Astrocyte (in vitro differentiated cells and primary cell): ENCODE data around the gene FUT8. TPM values are rescaled to one million over a fixed set of nuclear protein-coding genes. Genes with fewer than 3 reads are reported as not detected.
"Not testable (repeated sequence)": the region's sequence is repeated elsewhere in the genome, so short reads cannot be mapped to it uniquely, and the experiment has no call there.

Source experiments
- DNase-seq: peaks from one replicate; pipeline ENCODE4 v3.0.0-alpha.2; 2010; ENCODE audit warnings: low read depth
- FAIRE-seq: peaks from 2 replicates; lab custom pipeline; 2011; peaks lifted over from hg19 to GRCh38; lab: Jason Lieb, UNC
- H2AFZ ChIP-seq: 2 replicates; pipeline ENCODE4 v1.6.0; 2012; ENCODE audit warnings: low read depth, low read length, inconsistent platforms
- H3K27ac ChIP-seq: 2 replicates; pipeline ENCODE4 v1.5.1; 2011; ENCODE audit warnings: low read depth, low read length, inconsistent platforms
- H3K27me3 ChIP-seq: 2 replicates; pipeline ENCODE4 v1.6.0; 2011; ENCODE audit warnings: low read length, inconsistent platforms; ENCODE audit not compliant: insufficient read depth
- H3K36me3 ChIP-seq: 2 replicates; pipeline ENCODE4 v1.5.1; 2011; ENCODE audit warnings: low read length, inconsistent platforms; ENCODE audit not compliant: insufficient read depth
- H3K4me1 ChIP-seq: 2 replicates; pipeline ENCODE4 v1.5.1; 2011; ENCODE audit warnings: low read length, inconsistent platforms; ENCODE audit not compliant: insufficient read depth
- H3K4me2 ChIP-seq: 2 replicates; pipeline ENCODE4 v1.6.0; 2012; ENCODE audit warnings: low read length, inconsistent platforms
- H3K4me3 ChIP-seq: 2 replicates; pipeline ENCODE4 v1.5.1; 2011; ENCODE audit warnings: low read depth, mild to moderate bottlenecking, low read length, inconsistent platforms; ENCODE audit not compliant: insufficient read depth
- H3K79me2 ChIP-seq: 2 replicates; pipeline ENCODE4 v1.6.0; 2012; ENCODE audit warnings: mild to moderate bottlenecking, low read length, inconsistent platforms; ENCODE audit not compliant: insufficient read depth
- H3K9ac ChIP-seq: 2 replicates; pipeline ENCODE4 v1.6.0; 2012; ENCODE audit warnings: mild to moderate bottlenecking, low read length, inconsistent platforms
- H3K9me3 ChIP-seq: 2 replicates; pipeline ENCODE4 v1.5.1; 2012; ENCODE audit warnings: low read depth, mild to moderate bottlenecking, low read length, inconsistent platforms; ENCODE audit not compliant: insufficient read depth
- H4K20me1 ChIP-seq: 2 replicates; pipeline ENCODE4 v1.6.0; 2012; ENCODE audit warnings: low read length, inconsistent platforms; ENCODE audit not compliant: insufficient read depth
- H3K27ac Mint-ChIP-seq: one replicate; pipeline ENCODE4 v1.8.0; 2021; ENCODE audit warnings: mild to moderate bottlenecking, mixed read lengths; ENCODE audit not compliant: unreplicated experiment
- H3K27me3 Mint-ChIP-seq: one replicate; pipeline ENCODE4 v1.8.0; 2021; ENCODE audit warnings: low read depth, mixed read lengths; ENCODE audit not compliant: unreplicated experiment
- H3K36me3 Mint-ChIP-seq: one replicate; pipeline ENCODE4 v1.8.0; 2021; ENCODE audit warnings: low read depth, mixed read lengths; ENCODE audit not compliant: unreplicated experiment
- H3K4me1 Mint-ChIP-seq: one replicate; pipeline ENCODE4 v1.8.0; 2021; ENCODE audit warnings: low read depth, mixed read lengths; ENCODE audit not compliant: unreplicated experiment
- H3K4me3 Mint-ChIP-seq: one replicate; pipeline ENCODE4 v1.8.0; 2021; ENCODE audit warnings: mild to moderate bottlenecking, moderate library complexity, mixed read lengths; ENCODE audit not compliant: unreplicated experiment
- H3K9me3 Mint-ChIP-seq: one replicate; pipeline ENCODE4 v1.8.0; 2021; ENCODE audit warnings: mild to moderate bottlenecking, mixed read lengths; ENCODE audit not compliant: unreplicated experiment
- EZH2 ChIP-seq: IDR thresholded peaks from 2 replicates; pipeline ENCODE4 v1.6.1; 2012; ENCODE audit warnings: mild to moderate bottlenecking, low read length, inconsistent platforms; ENCODE audit not compliant: insufficient read depth
- total RNA-seq: library from RNA; stranded (reverse); gene quantifications from 2 replicates; pipeline ENCODE4 v1.2.1, GENCODE V29; 2021
- TF ChIP-seq, protein P1 (sequence below): IDR thresholded peaks from 2 replicates; pipeline ENCODE4 v1.5.1; 2011; ENCODE audit warnings: low read depth, mild to moderate bottlenecking, inconsistent platforms, low read length, moderate library complexity; ENCODE audit not compliant: insufficient read depth

Gene FUT8
- total RNA-seq, 1 donor from 2014 or later = 52.7 TPM

DNA sequence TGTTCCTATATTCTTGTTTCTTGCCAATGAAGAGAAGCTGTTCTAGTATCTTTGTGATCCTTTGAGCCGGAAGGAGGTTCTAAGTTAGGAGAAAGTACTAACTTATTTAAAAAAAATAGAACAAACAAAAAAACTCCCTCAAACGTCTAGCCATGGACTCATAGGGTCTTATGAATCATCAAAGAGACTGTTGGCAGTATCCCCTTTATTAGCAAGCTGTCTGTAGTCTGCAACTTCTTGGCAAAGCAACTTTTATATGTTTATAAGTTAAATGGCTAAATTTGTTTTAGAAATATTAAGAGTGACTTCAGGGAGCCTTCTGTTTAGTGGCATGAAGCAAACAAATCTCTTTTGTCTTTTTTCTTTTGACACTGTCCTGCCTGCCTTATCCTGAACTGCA, 291.9 kb downstream of the FUT8 start:
- H3K27ac ChIP-seq = peak overlapping the region; percentile 61
- no peaks in the 10 kb centered on the region for H3K36me3 ChIP-seq
- no peak overlapping the region for H3K4me3 ChIP-seq
- H3K27me3 ChIP-seq = no peaks in the 10 kb centered on the region
- Mint-ChIP-seq H3K27me3 (no peaks in the 10 kb centered on the region), H3K9me3 (no peaks in the 10 kb centered on the region), H3K4me3 (no peak overlapping the region), H3K36me3 (peaks cover 3% of the 10 kb centered on the region), H3K27ac (no peak overlapping the region), H3K4me1 (peaks cover 3% of the 10 kb centered on the region)
- FAIRE-seq (no peak), DNase-seq (peak; percentile 79)
- H3K9me3 ChIP-seq = no peaks in the 10 kb centered on the region
- H3K79me2 ChIP-seq = peaks cover 3% of the 10 kb centered on the region
- peak overlapping the region; percentile 19 for H3K4me2 ChIP-seq
- H3K4me1 ChIP-seq = peaks cover 16% of the 10 kb centered on the region
- no peaks in the 10 kb centered on the region for H4K20me1 ChIP-seq
- TF ChIP-seq, protein P1, sequence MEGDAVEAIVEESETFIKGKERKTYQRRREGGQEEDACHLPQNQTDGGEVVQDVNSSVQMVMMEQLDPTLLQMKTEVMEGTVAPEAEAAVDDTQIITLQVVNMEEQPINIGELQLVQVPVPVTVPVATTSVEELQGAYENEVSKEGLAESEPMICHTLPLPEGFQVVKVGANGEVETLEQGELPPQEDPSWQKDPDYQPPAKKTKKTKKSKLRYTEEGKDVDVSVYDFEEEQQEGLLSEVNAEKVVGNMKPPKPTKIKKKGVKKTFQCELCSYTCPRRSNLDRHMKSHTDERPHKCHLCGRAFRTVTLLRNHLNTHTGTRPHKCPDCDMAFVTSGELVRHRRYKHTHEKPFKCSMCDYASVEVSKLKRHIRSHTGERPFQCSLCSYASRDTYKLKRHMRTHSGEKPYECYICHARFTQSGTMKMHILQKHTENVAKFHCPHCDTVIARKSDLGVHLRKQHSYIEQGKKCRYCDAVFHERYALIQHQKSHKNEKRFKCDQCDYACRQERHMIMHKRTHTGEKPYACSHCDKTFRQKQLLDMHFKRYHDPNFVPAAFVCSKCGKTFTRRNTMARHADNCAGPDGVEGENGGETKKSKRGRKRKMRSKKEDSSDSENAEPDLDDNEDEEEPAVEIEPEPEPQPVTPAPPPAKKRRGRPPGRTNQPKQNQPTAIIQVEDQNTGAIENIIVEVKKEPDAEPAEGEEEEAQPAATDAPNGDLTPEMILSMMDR = no peak
- no peak for TF ChIP-seq EZH2
- H3K9ac ChIP-seq = peak overlapping the region; percentile 38
- H2AFZ ChIP-seq = no peak overlapping the region

DNA sequence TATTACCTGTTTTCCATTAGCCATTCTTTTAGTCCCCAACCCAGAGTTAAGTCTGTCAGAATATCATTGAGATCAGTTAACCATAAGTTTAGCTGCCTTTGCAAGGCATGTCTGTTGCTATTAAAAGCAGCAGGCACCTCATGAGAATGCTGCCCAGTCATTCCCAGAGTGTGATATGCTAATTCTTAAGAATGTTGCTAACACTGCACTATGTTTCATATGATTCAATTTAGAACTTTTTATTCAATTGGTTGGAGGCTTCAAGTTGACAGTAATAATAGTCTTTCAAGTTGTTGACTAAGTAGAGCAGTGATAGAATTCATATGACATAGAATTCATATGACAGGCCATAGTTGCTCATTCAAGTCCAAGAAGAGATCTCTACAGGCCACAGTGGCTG, 292.3 kb downstream of the FUT8 start:
- Histone ChIP-seq H3K4me3 (no peak overlapping the region), H3K27ac (peak overlapping the region; percentile 61), H3K9me3 (no peaks in the 10 kb centered on the region), H3K79me2 (peaks cover 3% of the 10 kb centered on the region), H3K4me1 (peaks cover 16% of the 10 kb centered on the region), H2AFZ (no peak overlapping the region), H3K36me3 (no peaks in the 10 kb centered on the region), H3K27me3 (no peaks in the 10 kb centered on the region), H4K20me1 (no peaks in the 10 kb centered on the region), H3K9ac (peak overlapping the region; percentile 38), H3K4me2 (peak overlapping the region; percentile 16)
- H3K36me3 Mint-ChIP-seq = peaks cover 2% of the 10 kb centered on the region
- TF ChIP-seq, protein P1 = no peak
- no peak for TF ChIP-seq EZH2
- H3K27ac Mint-ChIP-seq = no peak overlapping the region
- peak; percentile 60 for FAIRE-seq
- no peak overlapping the region for H3K4me3 Mint-ChIP-seq
- H3K27me3 Mint-ChIP-seq = no peaks in the 10 kb centered on the region
- peak; percentile 65 for DNase-seq
- no peaks in the 10 kb centered on the region for H3K9me3 Mint-ChIP-seq
- peaks cover 3% of the 10 kb centered on the region for H3K4me1 Mint-ChIP-seq

DNA sequence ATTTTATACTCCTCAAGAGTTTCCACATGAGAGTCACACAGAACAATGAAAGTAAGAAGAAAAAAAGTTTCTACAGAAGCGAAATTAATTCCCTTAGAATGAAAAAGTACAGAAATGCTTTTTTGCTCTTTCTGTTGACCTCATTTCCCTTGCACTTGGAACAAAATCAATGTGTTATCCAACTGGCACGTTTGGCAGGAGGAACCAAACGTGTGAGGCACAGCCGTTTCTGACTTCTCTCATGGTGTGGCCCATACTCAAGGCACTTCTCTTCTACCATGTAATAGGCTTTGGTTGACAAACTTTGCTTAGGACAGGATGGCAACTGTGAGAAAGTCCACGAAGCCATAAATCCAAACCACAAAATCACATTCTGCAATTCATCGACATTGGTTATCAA, 297.0 kb downstream of the FUT8 start:
- no peaks in the 10 kb centered on the region for H3K36me3 Mint-ChIP-seq
- no peak overlapping the region for H3K9ac ChIP-seq
- TF ChIP-seq, protein P1 = no peak
- no peak for TF ChIP-seq EZH2
- H3K4me1 ChIP-seq = peaks cover 5% of the 10 kb centered on the region
- no peak overlapping the region for H3K4me3 ChIP-seq
- peaks cover 3% of the 10 kb centered on the region for H3K9me3 Mint-ChIP-seq
- no peak overlapping the region for H3K27ac Mint-ChIP-seq
- no peaks in the 10 kb centered on the region for H4K20me1 ChIP-seq
- H3K27ac ChIP-seq = no peak overlapping the region
- peaks cover 6% of the 10 kb centered on the region for H3K79me2 ChIP-seq
- DNase-seq (no peak), FAIRE-seq (peak; percentile 29)
- no peaks in the 10 kb centered on the region for H3K27me3 Mint-ChIP-seq
- no peak overlapping the region for H3K4me2 ChIP-seq
- no peak overlapping the region for H2AFZ ChIP-seq
- no peak overlapping the region for H3K4me3 Mint-ChIP-seq
- H3K27me3 ChIP-seq = no peaks in the 10 kb centered on the region
- no peaks in the 10 kb centered on the region for H3K36me3 ChIP-seq
- peaks cover 3% of the 10 kb centered on the region for H3K4me1 Mint-ChIP-seq
- no peaks in the 10 kb centered on the region for H3K9me3 ChIP-seq

DNA sequence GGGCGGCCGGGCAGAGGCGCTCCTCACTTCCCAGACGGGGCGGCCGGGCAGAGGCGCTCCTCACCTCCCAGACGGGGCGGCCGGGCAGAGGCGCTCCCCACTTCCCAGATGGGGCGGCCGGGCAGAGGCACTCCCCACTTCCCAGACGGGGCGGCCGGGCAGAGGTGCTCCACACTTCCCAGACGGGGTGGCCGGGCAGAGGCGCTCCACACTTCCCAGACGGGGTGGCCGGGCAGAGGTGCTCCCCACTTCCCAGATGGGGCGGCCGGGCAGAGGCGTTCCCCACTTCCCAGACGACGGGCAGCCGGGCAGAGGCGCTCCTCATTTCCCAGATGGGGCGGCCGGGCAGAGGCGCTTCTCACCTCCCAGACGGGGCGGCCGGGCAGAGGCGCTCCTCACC, 304.3 kb downstream of the FUT8 start:
- H3K4me1 ChIP-seq, H3K4me1 Mint-ChIP-seq, H3K27ac ChIP-seq, H3K27ac Mint-ChIP-seq, DNase-seq, H3K4me3 ChIP-seq, H3K27me3 Mint-ChIP-seq, H3K4me3 Mint-ChIP-seq, H4K20me1 ChIP-seq, H3K4me2 ChIP-seq, H3K27me3 ChIP-seq, H3K9me3 ChIP-seq, H3K9ac ChIP-seq, H3K36me3 ChIP-seq, H2AFZ ChIP-seq, FAIRE-seq: not testable (repeated sequence)
- Mint-ChIP-seq H3K9me3 (peaks cover 23% of the 10 kb centered on the region), H3K36me3 (peaks cover 17% of the 10 kb centered on the region)
- H3K79me2 ChIP-seq = peaks cover 11% of the 10 kb centered on the region
